Adrenal gland (tissue), 5 donors: ENCODE results near the gene UGT1A10.

Source experiments
- CTCF ChIP-seq, 6 experiments: fragments of 450-650 bp in 4 of 6; fragments of 200-600 bp in 2 of 6; sonication (generic) in 1 of 6; IDR thresholded peaks; 1 replicate in 5 of 6; 2 replicates in 1 of 6; pipeline versions ENCODE4 v1.5.1 to v1.8.0; 2016 to 2021; ENCODE audit warnings: antibody characterized with exemption in 6 of 6, mild to moderate bottlenecking in 2 of 6, moderate library complexity in 1 of 6
- POLR2A ChIP-seq, 2 donors: fragments of 450-650 bp; IDR thresholded peaks; one replicate each; pipeline ENCODE4 v1.6.1; 2017; ENCODE audit warnings: antibody characterized with exemption in 2 of 2, mild to moderate bottlenecking in 2 of 2, moderate library complexity in 1 of 2
- donor health status: DM: no; HTN: no; CAD: no.

DNA sequence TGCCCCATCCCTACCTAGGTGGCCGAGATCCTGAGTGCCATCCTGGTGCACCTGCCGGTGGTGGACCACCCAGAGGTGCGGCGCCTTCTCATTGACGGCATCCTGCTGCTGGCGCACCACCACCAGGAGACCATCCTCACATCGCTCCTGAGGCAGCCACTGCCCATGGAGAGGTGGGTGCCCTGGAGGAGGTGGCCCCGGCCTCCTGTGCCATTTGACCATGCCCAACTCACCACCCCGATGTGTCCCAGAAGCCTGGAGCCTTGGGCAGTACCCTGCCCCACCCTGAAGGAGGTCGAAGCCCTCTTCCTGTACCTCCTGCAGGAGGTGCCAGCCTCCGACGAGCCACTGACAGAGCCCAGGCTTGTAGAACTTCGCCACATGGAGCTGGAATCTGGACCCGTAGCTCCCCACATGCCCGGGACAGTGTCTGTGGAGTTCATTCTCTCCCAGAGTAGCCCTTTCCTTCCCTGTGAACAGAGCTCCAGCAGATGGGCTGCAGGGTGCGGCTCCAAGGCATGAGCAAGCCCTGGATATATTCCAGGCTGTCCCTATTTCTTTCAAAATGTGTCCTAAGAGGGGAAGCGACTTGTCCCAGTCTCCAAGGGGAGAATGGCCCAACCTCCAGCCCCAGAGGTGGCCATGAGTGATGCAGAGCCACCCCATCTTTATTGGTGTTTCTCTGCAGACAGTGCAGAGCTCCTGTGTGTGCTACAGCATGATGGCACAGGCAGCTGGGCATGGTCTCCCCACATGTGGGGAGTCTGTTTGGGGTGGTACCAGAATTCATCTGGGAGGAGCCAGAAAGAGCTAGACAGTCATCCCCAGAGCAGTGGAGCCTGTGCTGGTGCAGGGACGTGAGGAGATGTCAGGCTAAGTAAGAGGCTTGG, 183.9 kb downstream of the UGT1A10 start:
- TF ChIP-seq CTCF (IDR thresholded peaks at IDR 0.05) (no peak), POLR2A (IDR thresholded peaks at IDR 0.05) (no peak)
